AG08396 (cell line): Measurements from ENCODE around the gene PITPNC1.
A peak's percentile ranks its signal among the peaks of the same experiment; 100 is the strongest.
"Not testable (repeated sequence)": the region's sequence is repeated elsewhere in the genome, so short reads cannot be mapped to it uniquely, and the experiment has no call there.

ENCODE experiments used
- DNase-seq: peaks from one replicate; pipeline ENCODE4 v3.0.0; 2012; ENCODE audit warnings: low spot score, mixed read lengths

Gene PITPNC1

GRCh38 chr17:67516571-67516970, 139.5 kb downstream of the PITPNC1 start:
- DNase-seq: not testable (repeated sequence)

DNA sequence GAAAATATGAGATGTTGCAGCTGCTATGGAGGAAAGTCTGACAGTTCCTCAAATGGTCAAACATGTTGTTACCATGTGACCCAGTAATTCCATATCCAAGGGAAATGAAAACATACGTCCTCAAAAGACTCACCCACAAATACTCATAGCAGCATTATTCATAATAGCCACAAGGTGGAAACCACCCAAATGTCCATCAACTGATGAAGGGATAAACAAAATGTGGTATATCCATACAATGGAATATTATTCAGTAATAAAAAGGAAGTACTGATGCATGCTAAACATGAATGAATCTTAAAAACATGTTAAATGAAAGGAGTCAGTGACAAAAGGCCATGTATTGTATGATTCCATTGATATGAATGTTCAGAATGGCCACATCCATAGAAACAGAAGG, 140.2 kb downstream of the PITPNC1 start:
- DNase-seq: no peak

- no peak for DNase-seq
These were observed 141.8 kb downstream of the PITPNC1 start for GRCh38 chr17:67518876-67519275.

GRCh38 chr17:67519801-67520251, 142.7 kb downstream of the PITPNC1 start:
- no peak for DNase-seq

GRCh38 chr17:67520252-67520906, 143.3 kb downstream of the PITPNC1 start:
- DNase-seq: peak; percentile 33

- no peak for DNase-seq
These were observed 144.1 kb downstream of the PITPNC1 start for GRCh38 chr17:67520916-67521774.

DNA sequence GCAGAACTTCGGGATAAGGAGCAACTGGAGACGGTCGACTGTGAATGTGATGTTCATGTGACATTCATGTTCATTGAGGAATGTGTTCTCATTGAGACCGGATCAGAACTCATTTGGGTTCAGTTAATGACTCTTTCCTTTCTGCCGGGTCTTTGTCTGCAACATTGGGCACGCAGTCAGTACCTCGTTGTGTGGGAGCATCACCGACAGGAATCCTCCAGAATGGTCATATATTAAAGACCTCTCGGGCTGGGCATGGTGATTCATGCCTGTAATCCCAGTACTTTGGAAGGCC, 144.6 kb downstream of the PITPNC1 start:
- no peak for DNase-seq

GRCh38 chr17:67523101-67523500, 146.0 kb downstream of the PITPNC1 start:
- no peak for DNase-seq

DNA sequence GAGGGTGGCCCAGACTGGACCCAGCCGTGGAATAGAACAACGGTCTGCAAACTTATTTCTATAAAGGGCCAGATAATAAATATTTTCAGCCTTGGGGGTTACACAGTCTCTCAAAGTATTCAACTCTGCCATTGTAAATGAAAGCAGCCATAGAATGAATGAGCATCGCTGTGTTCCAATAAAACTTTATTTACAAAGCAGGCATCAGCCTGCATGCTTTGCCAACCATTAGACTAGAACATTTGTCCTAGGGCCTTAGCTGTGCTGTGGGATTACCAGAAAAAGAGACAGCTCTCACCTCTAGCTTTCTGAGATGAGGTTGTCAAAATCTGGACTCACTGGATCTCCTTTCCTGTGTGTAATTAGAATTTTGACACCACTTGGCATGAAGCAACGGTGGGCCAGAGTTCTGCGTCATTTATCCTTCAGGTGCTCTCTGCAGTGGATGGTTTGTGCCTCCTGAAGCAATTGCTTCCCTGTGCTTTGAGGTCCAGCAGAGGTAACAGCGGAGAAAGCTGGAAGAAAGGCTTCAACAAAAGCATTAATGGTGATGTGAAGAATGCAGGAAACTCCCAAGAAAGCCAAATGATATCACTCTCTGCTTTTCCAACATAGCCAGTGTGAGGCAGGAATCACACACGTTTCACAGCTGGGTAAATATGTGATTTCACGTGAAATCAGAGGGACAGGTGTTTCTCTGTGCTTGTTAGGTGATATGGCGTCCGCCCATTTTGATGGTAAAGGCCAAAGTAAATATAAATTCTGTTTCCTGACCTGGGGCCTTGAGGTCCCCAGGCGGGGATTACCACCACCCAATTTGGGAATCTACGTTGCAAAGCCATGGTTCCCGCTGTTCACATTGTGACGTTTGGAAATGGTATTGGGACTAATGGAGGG, 148.4 kb downstream of the PITPNC1 start:
- no peak for DNase-seq

GRCh38 chr17:67526700-67527099, 149.6 kb downstream of the PITPNC1 start:
- no peak for DNase-seq

GRCh38 chr17:67528751-67529436, 151.8 kb downstream of the PITPNC1 start:
- DNase-seq: peak; percentile 91

GRCh38 chr17:67531291-67531690, 154.2 kb downstream of the PITPNC1 start:
- DNase-seq: no peak

DNA sequence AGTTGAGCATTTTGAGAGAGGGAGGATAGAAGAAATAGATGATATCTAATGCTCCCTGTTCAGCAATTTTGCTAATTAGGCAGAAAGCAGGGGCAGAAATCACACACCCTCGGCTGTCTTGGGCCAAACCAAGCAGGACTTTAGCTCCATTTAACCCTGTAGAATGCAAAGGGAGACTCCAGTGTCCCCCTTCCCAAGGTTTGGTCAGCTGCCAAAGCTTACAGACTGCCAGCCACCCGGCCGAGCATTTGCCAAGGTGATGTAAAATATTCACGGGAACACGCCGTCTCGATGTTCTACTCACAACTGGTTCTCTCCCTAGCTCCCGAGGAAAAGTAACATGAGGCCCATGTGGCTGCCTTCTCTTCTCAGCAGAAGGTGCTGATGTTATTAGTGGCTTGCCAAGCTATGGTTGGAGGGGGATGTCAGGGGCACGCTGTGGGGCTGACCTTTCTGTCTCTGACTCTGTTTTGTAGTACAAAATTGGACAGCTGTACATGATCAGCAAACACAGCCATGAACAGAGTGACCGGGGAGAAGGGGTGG, 155.3 kb downstream of the PITPNC1 start:
- DNase-seq: no peak

DNA sequence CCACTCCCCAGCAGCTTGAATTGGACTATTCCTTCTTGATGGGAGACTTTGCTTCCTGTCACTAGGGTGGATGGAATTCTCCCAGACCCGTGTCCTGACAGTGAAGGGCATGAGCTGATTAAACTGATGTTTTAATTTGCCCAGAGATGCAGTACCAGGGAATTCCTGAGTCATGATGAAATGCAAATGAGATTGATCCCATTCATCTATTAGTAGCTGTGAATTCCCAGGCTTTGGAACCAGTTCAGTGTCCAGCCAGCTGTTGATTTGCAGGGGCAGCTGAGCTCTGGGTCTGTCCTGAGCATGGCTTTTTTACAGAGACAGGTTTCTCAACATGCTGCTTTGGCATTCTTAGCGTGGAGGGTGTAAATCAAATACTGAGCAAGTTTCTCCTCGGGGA, 157.9 kb downstream of the PITPNC1 start:
- DNase-seq: no peak

- no peak for DNase-seq
These were observed 165.4 kb downstream of the PITPNC1 start for GRCh38 chr17:67542219-67543114.

DNA sequence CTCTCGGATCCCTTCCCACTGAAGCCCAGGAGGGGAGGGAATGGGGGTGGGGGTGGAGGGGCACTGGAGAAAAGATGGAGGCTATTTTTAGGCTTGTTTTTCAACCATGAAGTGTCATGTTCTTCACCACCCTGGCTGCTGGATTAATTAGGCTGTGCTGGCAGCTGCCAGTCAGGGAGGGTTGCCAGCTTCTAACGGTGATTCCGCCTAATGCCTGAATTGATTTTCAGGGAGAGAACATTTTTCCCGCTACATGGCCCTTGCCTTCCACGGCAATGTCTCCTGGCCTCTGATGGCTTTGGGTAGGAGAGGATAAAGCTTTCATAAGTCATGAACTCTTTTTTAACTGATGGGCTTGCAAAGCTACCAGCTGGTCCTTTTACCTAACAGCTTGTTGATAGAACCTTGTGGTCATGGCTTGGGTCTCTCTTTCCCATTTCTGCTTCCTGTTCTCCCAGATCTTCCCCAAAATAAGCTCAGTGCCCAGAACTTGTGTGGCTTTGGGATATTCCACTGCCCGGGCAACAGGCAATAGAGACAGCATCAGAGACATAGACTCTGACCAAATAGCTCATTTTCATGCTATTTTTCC, 167.4 kb downstream of the PITPNC1 start:
- no peak for DNase-seq

GRCh38 chr17:67546578-67547527, 169.8 kb downstream of the PITPNC1 start:
- peak; percentile 69 for DNase-seq

GRCh38 chr17:67548693-67549092, 171.6 kb downstream of the PITPNC1 start:
- no peak for DNase-seq

GRCh38 chr17:67549820-67550219, 172.7 kb downstream of the PITPNC1 start:
- no peak for DNase-seq
